ENCODE results near the gene PRKCD. TPM values are rescaled to one million over a fixed set of nuclear protein-coding genes. Genes with fewer than 3 reads are reported as not detected.
A peak's percentile ranks its signal among the peaks of the same experiment; 100 is the strongest.

Gene PRKCD
- total RNA-seq, 1 experiment from 2014 or later: 25.2 TPM

DNA sequence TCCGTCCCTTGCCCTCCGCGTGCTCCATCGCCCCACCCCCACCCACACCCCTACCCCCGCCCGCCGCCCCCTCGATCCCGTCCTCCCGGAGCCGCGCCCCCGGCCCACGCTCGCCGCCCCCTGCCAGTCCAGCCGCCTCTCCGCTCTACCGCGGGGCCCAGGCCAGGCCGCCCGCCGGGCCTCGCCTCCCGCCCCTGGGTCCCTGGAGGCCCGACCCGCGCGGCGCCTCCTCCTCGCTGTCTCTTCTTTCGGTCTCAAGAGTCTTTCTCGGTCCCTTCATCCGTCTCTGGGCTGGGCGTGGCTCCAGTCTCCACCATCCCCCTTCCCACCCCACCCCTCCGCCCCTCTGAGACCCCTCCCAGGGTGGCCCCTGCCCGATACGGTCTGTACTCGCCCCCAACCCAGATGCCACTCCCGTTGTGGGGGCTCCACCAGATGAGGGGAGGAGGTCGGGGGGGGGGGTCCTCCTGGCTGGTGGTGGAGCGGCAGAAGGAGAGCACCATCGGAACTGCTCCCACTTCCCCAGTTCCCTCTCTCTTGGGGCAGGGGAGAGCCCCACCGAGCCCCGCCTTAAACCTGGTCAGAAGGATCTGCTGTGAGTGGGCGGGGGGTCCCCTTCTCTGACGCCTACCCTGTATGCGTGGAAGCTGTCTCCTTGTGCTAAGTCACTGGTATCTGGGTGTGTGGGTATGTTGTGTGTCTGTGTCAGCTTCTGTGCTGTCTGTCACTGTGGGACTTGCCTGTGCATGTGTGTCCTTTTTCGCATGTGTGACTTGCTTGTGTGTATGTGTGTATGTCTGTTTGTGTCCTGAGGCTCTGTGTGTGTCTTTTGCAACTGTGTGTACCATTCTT lies 1.0 kb downstream of the PRKCD start:
- CTCF ChIA-PET: interaction anchor here (1.0 kb wide), 1 partner anchor 16 kb away, joined by 3 read pairs; no protein-coding TSS in a partner anchor
- Mint-ChIP-seq H3K9me3 (ENCODE audit: low read depth, unreplicated experiment) (no peaks in the 10 kb centered on the region), H3K27ac (ENCODE audit: unreplicated experiment) (peak overlapping the region; percentile 2), H3K36me3 (ENCODE audit: insufficient read depth, unreplicated experiment) (peaks cover 30% of the 10 kb centered on the region), H3K27me3 (ENCODE audit: unreplicated experiment) (no peaks in the 10 kb centered on the region), H3K4me1 (ENCODE audit: low read depth, unreplicated experiment) (peaks cover 49% of the 10 kb centered on the region), H3K4me3 (ENCODE audit: low read depth, unreplicated experiment) (peak overlapping the region; percentile 77)
- no TSS peak for BruUV-seq (replicated peaks)
- DNase-seq: no peak
- intact Hi-C loops (cut with micrococcal nuclease; ENCODE audit: unreplicated experiment): loop anchor here (2.0 kb wide), 1 partner anchor 31 kb away; the partner anchor contains the start of gene RFT1
- TF ChIP-seq, protein P1, sequence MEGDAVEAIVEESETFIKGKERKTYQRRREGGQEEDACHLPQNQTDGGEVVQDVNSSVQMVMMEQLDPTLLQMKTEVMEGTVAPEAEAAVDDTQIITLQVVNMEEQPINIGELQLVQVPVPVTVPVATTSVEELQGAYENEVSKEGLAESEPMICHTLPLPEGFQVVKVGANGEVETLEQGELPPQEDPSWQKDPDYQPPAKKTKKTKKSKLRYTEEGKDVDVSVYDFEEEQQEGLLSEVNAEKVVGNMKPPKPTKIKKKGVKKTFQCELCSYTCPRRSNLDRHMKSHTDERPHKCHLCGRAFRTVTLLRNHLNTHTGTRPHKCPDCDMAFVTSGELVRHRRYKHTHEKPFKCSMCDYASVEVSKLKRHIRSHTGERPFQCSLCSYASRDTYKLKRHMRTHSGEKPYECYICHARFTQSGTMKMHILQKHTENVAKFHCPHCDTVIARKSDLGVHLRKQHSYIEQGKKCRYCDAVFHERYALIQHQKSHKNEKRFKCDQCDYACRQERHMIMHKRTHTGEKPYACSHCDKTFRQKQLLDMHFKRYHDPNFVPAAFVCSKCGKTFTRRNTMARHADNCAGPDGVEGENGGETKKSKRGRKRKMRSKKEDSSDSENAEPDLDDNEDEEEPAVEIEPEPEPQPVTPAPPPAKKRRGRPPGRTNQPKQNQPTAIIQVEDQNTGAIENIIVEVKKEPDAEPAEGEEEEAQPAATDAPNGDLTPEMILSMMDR (IDR thresholded peaks at IDR 0.05; ENCODE audit: unreplicated experiment): no peak

DNA sequence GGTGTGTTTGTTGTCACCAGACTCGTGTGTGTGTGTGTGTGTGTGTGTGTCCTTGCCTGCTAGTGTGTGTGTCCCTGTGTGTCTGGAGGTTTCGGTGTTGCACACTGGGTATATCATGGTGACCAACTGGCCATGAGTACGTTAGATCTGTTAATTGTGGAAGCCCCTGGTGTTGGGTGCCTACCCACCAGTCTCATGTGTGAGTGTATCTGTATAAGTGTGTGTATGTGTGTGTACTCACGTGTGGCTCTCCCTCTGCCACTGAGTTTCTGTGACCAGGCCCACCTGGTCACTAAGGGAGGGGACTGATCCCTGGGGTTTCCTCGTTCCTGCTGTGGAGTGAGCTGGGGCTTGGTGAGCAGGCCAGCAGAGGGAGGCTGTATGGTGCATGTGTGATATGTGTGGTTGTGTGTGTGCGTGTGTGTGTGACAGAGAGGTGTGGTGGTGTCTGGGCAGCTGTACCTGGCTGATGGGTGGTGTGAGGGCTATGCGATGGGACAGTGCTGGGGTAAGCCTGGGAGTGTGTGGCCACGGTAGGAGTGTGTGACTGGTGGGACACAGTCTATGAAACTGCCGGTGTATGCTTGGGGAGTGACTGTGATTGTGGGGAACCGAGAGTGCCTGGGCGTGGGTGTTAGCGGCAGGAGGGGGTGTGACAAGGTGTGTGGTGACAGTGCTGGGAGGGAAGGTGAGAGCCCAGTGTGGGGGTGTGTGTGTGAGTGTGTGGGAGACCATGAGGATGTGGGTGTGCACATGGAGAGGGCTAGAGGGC lies 1.8 kb downstream of the PRKCD start:
- TF ChIP-seq, protein P1 (IDR thresholded peaks at IDR 0.05; ENCODE audit: unreplicated experiment): no peak
- Mint-ChIP-seq H3K36me3 (ENCODE audit: insufficient read depth, unreplicated experiment) (peaks cover 30% of the 10 kb centered on the region), H3K4me3 (ENCODE audit: low read depth, unreplicated experiment) (peak overlapping the region; percentile 77), H3K9me3 (ENCODE audit: low read depth, unreplicated experiment) (no peaks in the 10 kb centered on the region), H3K27ac (ENCODE audit: unreplicated experiment) (peak overlapping the region; percentile 2), H3K27me3 (ENCODE audit: unreplicated experiment) (no peaks in the 10 kb centered on the region), H3K4me1 (ENCODE audit: low read depth, unreplicated experiment) (peaks cover 42% of the 10 kb centered on the region)
- intact Hi-C loops (cut with micrococcal nuclease; ENCODE audit: unreplicated experiment): loop anchor here (2.0 kb wide), 1 partner anchor 32 kb away; the partner anchor contains the start of gene RFT1
- BruUV-seq (replicated peaks): no TSS peak
- DNase-seq: peak; percentile 26
- CTCF ChIA-PET: interaction anchor here (0.7 to 1.1 kb wide), 4 partner anchors 17 to 34 kb away, joined by 3 read pairs; no protein-coding TSS in a partner anchor

DNA sequence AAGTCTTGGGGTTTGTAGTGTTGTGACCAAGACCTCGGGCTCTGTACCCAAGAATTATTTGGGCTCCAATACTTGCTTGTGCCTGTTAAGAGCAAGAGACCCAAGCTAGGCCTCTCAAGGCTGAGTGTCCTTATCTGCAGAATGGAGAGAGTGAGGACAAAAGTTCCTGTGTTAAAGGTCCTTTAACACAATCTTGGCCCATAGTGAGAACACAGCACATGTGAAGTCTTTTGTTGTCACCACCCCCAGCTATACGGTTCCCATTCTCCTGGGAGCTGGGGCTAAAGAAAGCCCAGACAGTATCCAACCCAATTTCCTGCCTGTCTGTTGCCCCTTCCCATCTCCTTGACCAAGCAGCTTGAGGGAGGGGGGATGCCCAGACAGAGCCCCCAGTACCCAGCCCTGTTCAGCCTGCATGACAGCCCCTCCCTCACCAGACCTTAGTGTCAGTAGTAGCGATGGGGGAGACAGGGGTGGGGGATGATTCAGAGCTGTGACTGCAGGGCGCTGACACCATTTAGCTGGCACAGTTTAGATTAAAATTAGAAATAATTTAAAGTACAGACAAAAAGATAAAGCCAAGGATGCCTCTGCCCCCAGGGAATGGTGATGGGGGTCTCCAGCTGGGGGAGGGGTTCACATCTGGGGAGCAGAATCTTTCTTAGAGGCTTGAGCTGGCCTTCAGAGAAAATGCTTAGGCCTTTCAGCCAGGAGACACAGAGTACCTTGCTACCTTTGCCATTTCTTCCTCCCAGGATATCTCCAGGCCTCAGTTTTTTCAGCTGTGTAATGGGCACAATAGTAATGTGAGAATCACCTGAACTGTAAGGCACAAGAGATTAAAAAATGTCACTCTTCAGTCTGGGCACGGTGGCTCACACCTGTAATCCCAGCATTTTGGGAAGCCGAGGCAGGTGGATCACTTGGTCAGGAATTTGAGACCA lies 2.7 kb downstream of the PRKCD start:
- Mint-ChIP-seq H3K4me3 (ENCODE audit: low read depth, unreplicated experiment) (peak overlapping the region; percentile 77), H3K36me3 (ENCODE audit: insufficient read depth, unreplicated experiment) (peaks cover 30% of the 10 kb centered on the region), H3K27ac (ENCODE audit: unreplicated experiment) (no peak overlapping the region), H3K27me3 (ENCODE audit: unreplicated experiment) (no peaks in the 10 kb centered on the region), H3K9me3 (ENCODE audit: low read depth, unreplicated experiment) (no peaks in the 10 kb centered on the region), H3K4me1 (ENCODE audit: low read depth, unreplicated experiment) (peaks cover 45% of the 10 kb centered on the region)
- TF ChIP-seq, protein P1 (IDR thresholded peaks at IDR 0.05; ENCODE audit: unreplicated experiment): no peak
- intact Hi-C loops (cut with micrococcal nuclease; ENCODE audit: unreplicated experiment): loop anchor here (2.0 kb wide), 1 partner anchor 33 kb away; the partner anchor contains the start of gene RFT1
- TSS peak; percentile 41 for BruUV-seq (replicated peaks)
- no peak for DNase-seq
- CTCF ChIA-PET: interaction anchor here (0.7 to 1.1 kb wide), 3 partner anchors 18 to 33 kb away, joined by 3 read pairs; no protein-coding TSS in a partner anchor
